Thyroid gland (tissue), 4 donors: Measurements from ENCODE around the gene SLC37A1. TPM values are rescaled to one million over a fixed set of nuclear protein-coding genes. Genes with fewer than 3 reads are reported as not detected.

Experiments used
- DNase-seq, 2 donors: peaks; one replicate each; pipeline ENCODE4 v3.0.0-alpha.2; 2019
- H3K27ac ChIP-seq, 3 donors: fragments of 200-600 bp; sonication (generic); 1 replicate in 2 of 3; 2 replicates in 1 of 3; pipeline ENCODE4 v1.5.1; 2016 to 2019; ENCODE audit warnings: mild to moderate bottlenecking in 1 of 3, moderate library complexity in 1 of 3
- H3K27me3 ChIP-seq: fragments of 200-600 bp; sonication (generic); one replicate; pipeline ENCODE4 v1.5.1; 2019
- H3K36me3 ChIP-seq, 2 donors: fragments of 200-600 bp; sonication (generic); one replicate each; pipeline ENCODE4 v1.5.1; 2016 to 2019
- H3K4me1 ChIP-seq, 2 donors: fragments of 200-600 bp; sonication (generic); one replicate each; pipeline ENCODE4 v1.5.1; 2017 to 2019
- H3K4me3 ChIP-seq, 3 donors: fragments of 200-600 bp; sonication (generic); replicated peaks in 1 of 3; 1 replicate in 2 of 3; 2 replicates in 1 of 3; pipeline ENCODE4 v1.5.1; 2016; ENCODE audit warnings: mild to moderate bottlenecking in 1 of 3
- H3K9me3 ChIP-seq: fragments of 200-600 bp; sonication (generic); one replicate; pipeline ENCODE4 v1.5.1; 2017
- CTCF ChIP-seq, 6 experiments: fragments of 200-600 bp in 3 of 6; fragments of 450-650 bp in 3 of 6; sonication (generic) in 3 of 6; IDR thresholded peaks; one replicate each; pipeline ENCODE4 v1.5.1; 2016 to 2019; ENCODE audit warnings: antibody characterized with exemption in 6 of 6, mild to moderate bottlenecking in 2 of 6, inconsistent platforms in 1 of 6, moderate library complexity in 1 of 6
- POLR2A ChIP-seq, 2 donors: fragments of 450-650 bp; IDR thresholded peaks; one replicate each; pipeline ENCODE4 v1.6.1; 2017; ENCODE audit warnings: antibody characterized with exemption in 2 of 2, mild to moderate bottlenecking in 2 of 2, moderate library complexity in 1 of 2
- WGBS, 2 donors: methylation state at CpG; one replicate each; pipeline ENCODE4 v1.1.5; 2017; 5-methylcytosine and 5-hydroxymethylcytosine counted together
- intact Hi-C: fragments of 100-400 bp; cut with DNase I; formaldehyde crosslinking; loops from one replicate; pipeline ENCODE4 v1.15.1; 2023
- total RNA-seq, 4 donors: library from RNA; depleted of rRNA; stranded (reverse); fragments of >200 nt; gene quantifications; one replicate each; pipeline ENCODE4 v1.2.3, GENCODE V29; 2016

The SLC37A1 gene
- total RNA-seq, 4 donors from 2014 or later = 26.1 to 37.9 (median 34.9) TPM

- WGBS, 2 donors = 89 to 92% methylated on average over 9 to 12 of the region's 12 CpGs
- Histone ChIP-seq H3K4me3 (no peak overlapping the region), H3K27ac (no peak overlapping the region), H3K9me3 (no peaks in the 10 kb centered on the region), H3K36me3 (peaks cover 1 to 11% of the 10 kb centered on the region in 2 donors), H3K4me1 (no peaks in the 10 kb centered on the region), H3K27me3 (no peaks in the 10 kb centered on the region)
- intact Hi-C loops = no loop called here
- DNase-seq = no peak
- TF ChIP-seq CTCF (IDR thresholded peaks at IDR 0.05) (no peak), POLR2A (IDR thresholded peaks at IDR 0.05) (no peak)
Observed at GRCh38 chr21:42578761-42579415, 65.2 kb downstream of the SLC37A1 start.

GRCh38 chr21:42579456-42580075, 65.9 kb downstream of the SLC37A1 start:
- H3K36me3 ChIP-seq = peaks cover 0 to 11% of the 10 kb centered on the region in 2 donors
- TF ChIP-seq POLR2A (IDR thresholded peaks at IDR 0.05) = no peak
- no peak for TF ChIP-seq CTCF (IDR thresholded peaks at IDR 0.05)
- H3K27ac ChIP-seq = no peak overlapping the region
- H3K4me1 ChIP-seq = no peaks in the 10 kb centered on the region
- no peak for DNase-seq
- no peaks in the 10 kb centered on the region for H3K9me3 ChIP-seq
- 87 to 92% methylated on average over 15 to 21 of the region's 22 CpGs for WGBS, 2 donors
- intact Hi-C loops = no loop called here
- no peak overlapping the region for H3K4me3 ChIP-seq
- no peaks in the 10 kb centered on the region for H3K27me3 ChIP-seq

- intact Hi-C loops = no loop called here
- TF ChIP-seq POLR2A (IDR thresholded peaks at IDR 0.05) (no peak), CTCF (IDR thresholded peaks at IDR 0.05) (no peak)
- WGBS, 2 donors = 89 to 90% methylated on average over 11 to 13 of the region's 16 CpGs
- no peaks in the 10 kb centered on the region for H3K4me1 ChIP-seq
- peaks cover 0 to 5% of the 10 kb centered on the region in 2 donors for H3K36me3 ChIP-seq
- DNase-seq = no peak
- H3K4me3 ChIP-seq = no peak overlapping the region
- no peaks in the 10 kb centered on the region for H3K27me3 ChIP-seq
- no peak overlapping the region for H3K27ac ChIP-seq
- no peaks in the 10 kb centered on the region for H3K9me3 ChIP-seq
Observed at GRCh38 chr21:42580076-42580792, 66.6 kb downstream of the SLC37A1 start.

- WGBS, 2 donors = 95% methylated on average over 7 to 16 of the region's 16 CpGs
- intact Hi-C loops = no loop called here
- H3K27ac ChIP-seq = no peak overlapping the region
Observed at GRCh38 chr21:42580793-42581321, 67.2 kb downstream of the SLC37A1 start.

More at GRCh38 chr21:42580793-42581321, 67.2 kb downstream of the SLC37A1 start:
- H3K4me1 ChIP-seq = no peaks in the 10 kb centered on the region
- no peaks in the 10 kb centered on the region for H3K9me3 ChIP-seq
- no peak for DNase-seq
- H3K27me3 ChIP-seq = no peaks in the 10 kb centered on the region
- no peak overlapping the region for H3K4me3 ChIP-seq
- H3K36me3 ChIP-seq = no peaks in the 10 kb centered on the region
- TF ChIP-seq POLR2A (IDR thresholded peaks at IDR 0.05) = no peak
- no peak for TF ChIP-seq CTCF (IDR thresholded peaks at IDR 0.05)
